Brain microvascular endothelial cell (primary cell): ENCODE results near the gene RNASE7.
A peak's percentile ranks its signal among the peaks of the same experiment; 100 is the strongest.

Source experiments
- DNase-seq: peaks from one replicate; pipeline ENCODE4 v3.0.0-alpha.2; 2020
- H3K27ac ChIP-seq: fragments of 250-450 bp; sonication (Bioruptor Pico); 2 replicates; pipeline ENCODE4 v1.5.1; 2020; ENCODE audit warnings: mild to moderate bottlenecking, moderate library complexity
- H3K27me3 ChIP-seq: fragments of 250-450 bp; sonication (Bioruptor Pico); replicated peaks from 2 replicates; pipeline ENCODE4 v1.5.1; 2020; ENCODE audit warnings: mild to moderate bottlenecking
- H3K36me3 ChIP-seq: fragments of 250-450 bp; sonication (Bioruptor Pico); replicated peaks from 2 replicates; pipeline ENCODE4 v1.5.1; 2020; ENCODE audit warnings: mild to moderate bottlenecking
- H3K4me3 ChIP-seq: 2 replicates; pipeline ENCODE4 v1.5.1; 2011; ENCODE audit warnings: low read depth, mild to moderate bottlenecking, control low read depth, low read length, moderate library complexity
- in situ Hi-C: cut with HindIII; loops from 2 replicates; pipeline ENCODE4 v1.10.0; 2017; ENCODE audit warnings: low sequenced_read_pairs, low pct_ligation_motif_present
- TF ChIP-seq, protein P1 (sequence below): IDR thresholded peaks from 2 replicates; pipeline ENCODE4 v1.5.1; 2011; ENCODE audit warnings: low read depth, mild to moderate bottlenecking, moderate library complexity, low read length, control low read depth, inconsistent platforms; ENCODE audit errors: missing control alignments

Gene RNASE7

DNA sequence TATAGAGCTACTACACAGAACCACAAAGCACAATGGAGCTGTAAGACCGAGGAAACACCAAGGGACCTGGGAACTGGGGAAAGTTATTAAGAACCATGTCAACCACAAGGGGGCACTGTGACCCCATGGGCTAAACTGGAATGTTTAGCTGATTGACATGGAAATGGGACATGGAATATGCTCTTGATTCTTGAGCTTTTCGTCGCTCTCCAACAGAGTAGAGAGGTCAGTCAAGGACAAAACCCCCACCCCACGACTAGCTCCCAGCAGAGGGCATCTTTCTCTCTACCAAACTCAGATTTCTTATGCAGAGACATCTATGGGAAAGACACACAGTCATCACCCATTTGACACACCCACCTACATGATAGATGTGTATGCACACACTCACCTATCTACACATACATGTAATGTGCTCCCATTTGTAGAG lies 27.4 kb upstream of the RNASE7 start:
- peak; percentile 80 for DNase-seq
- in situ Hi-C loops: no loop called here
- Histone ChIP-seq H3K27me3 (no peaks in the 10 kb centered on the region), H3K36me3 (no peaks in the 10 kb centered on the region), H3K27ac (no peak overlapping the region), H3K4me3 (no peak overlapping the region)
- TF ChIP-seq, protein P1, sequence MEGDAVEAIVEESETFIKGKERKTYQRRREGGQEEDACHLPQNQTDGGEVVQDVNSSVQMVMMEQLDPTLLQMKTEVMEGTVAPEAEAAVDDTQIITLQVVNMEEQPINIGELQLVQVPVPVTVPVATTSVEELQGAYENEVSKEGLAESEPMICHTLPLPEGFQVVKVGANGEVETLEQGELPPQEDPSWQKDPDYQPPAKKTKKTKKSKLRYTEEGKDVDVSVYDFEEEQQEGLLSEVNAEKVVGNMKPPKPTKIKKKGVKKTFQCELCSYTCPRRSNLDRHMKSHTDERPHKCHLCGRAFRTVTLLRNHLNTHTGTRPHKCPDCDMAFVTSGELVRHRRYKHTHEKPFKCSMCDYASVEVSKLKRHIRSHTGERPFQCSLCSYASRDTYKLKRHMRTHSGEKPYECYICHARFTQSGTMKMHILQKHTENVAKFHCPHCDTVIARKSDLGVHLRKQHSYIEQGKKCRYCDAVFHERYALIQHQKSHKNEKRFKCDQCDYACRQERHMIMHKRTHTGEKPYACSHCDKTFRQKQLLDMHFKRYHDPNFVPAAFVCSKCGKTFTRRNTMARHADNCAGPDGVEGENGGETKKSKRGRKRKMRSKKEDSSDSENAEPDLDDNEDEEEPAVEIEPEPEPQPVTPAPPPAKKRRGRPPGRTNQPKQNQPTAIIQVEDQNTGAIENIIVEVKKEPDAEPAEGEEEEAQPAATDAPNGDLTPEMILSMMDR: peak; percentile 90

DNA sequence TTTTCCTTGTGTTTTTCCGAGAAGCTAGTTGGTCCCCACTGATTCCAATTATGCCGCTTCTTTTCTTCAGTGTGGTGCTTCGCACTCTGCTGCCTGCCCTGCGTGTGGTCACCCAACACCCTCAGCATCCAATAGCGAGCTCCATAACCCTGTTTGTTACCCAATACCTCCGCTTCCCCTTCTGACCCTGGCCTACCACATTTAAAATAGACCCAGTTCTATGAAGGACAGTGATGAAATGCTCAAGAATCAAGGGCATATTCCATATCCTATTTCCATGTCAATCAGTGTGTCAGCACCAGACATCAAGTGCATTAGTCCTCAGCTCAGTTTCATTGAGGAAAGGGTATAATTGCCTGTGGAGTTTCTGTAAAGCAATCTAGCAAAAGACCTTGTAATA lies 26.9 kb upstream of the RNASE7 start:
- no peaks in the 10 kb centered on the region for H3K36me3 ChIP-seq
- in situ Hi-C loops: no loop called here
- no peaks in the 10 kb centered on the region for H3K27me3 ChIP-seq
- no peak for DNase-seq
- no peak overlapping the region for H3K27ac ChIP-seq
- H3K4me3 ChIP-seq: no peak overlapping the region
- TF ChIP-seq, protein P1: no peak

DNA sequence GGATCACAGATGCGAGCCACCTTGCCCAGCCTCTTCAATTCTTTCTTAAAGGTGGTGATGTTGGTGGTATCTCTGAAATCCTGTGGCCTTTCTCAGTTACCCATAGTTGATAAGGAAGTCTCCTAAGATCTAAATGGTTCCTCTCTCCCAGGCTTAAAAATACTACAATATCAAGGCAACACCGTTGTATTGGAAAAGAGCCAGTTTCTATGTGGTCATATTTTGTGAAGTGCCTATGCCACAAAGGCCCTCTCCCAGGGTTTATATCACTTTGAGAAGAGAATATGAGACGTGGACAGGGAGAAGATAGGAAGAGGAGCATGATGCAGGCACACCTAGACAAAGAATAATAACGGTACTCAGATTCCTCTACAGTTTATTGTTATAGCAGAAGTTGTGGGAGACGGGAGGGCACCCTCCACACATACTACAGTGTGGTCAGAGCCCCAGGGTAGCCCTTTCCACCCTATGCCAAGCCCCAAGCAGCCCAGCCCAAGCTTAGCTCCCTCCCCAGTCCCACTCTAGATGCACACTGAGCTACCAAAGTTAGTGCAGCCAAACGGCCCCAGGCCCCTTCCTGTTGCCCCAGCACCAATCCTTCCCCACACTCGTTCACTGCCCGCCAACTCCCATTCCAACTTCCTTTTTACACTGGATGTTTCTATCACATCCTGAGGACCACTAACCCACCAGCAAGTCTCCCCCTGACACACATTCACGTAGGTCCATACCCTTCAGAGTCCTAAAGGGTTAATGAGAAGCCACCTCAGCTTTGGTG lies 25.6 kb upstream of the RNASE7 start:
- Histone ChIP-seq H3K36me3 (no peaks in the 10 kb centered on the region), H3K27ac (no peak overlapping the region), H3K4me3 (no peak overlapping the region), H3K27me3 (peaks cover 2% of the 10 kb centered on the region)
- TF ChIP-seq, protein P1: no peak
- DNase-seq: no peak
- in situ Hi-C loops: no loop called here

DNA sequence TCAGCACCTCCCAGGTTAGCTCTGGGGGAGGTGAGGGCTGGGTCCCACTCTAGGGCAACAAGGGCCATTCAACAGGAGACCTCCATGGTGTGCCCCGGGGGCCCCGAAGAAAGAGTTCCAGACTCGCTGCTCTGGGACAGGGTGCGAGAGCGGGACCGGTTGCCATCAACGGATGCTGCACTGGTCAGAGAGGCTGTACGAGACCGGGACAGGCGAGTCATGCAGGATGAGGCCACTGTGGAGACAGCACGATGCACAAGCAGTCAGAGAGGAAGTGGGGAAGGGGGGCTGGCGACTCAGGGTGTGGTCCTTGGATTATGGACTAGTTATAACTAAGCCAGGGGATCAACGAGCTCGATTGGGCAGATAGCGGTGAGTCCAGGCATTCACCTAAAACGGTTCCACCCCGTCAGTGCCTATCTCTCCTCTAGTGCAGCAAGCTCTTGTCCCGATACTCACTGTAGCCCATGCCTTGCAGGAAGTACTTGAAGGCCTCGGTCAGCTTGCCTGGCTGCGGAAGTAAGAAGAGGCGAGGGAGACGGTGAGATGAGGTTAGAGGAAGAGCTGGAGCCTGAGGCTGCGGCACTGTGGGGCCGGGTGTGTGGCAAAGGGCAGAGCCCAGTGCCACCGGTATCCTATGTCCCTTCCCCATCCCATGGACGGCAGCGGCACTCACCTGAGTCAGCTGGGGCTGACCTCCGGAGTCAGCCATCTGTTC lies 24.5 kb upstream of the RNASE7 start:
- no peak for DNase-seq
- peaks cover 7% of the 10 kb centered on the region for H3K27me3 ChIP-seq
- H3K27ac ChIP-seq: no peak overlapping the region
- TF ChIP-seq, protein P1: no peak
- in situ Hi-C loops: no loop called here
- no peak overlapping the region for H3K4me3 ChIP-seq
- no peaks in the 10 kb centered on the region for H3K36me3 ChIP-seq

DNA sequence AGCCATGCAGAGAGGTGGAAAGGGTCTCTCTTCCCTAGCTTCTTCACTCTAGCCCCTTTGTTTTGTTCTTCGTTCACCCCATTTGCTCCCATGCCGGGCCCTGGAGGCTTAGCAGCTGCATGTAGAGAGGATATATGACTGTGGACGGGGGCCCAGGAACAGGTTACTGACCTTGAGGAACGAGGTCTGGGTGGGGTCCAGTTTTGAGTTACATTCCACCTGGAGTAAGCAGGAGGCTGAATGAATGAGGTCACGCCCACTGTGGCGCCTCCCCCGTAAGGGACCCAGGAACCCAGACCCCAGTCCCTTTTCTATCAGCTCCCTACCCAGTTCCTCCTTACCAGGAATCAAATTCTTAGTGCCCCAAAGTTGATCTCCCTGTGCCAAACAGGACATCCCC lies 23.9 kb upstream of the RNASE7 start:
- H3K36me3 ChIP-seq: no peaks in the 10 kb centered on the region
- peaks cover 8% of the 10 kb centered on the region for H3K27me3 ChIP-seq
- H3K27ac ChIP-seq: no peak overlapping the region
- no peak for DNase-seq
- in situ Hi-C loops: no loop called here
- no peak overlapping the region for H3K4me3 ChIP-seq
- TF ChIP-seq, protein P1: no peak
